Colonic mucosa (tissue), 4 donors: ENCODE data around the gene PTK6. TPM values are rescaled to one million over a fixed set of nuclear protein-coding genes. Genes with fewer than 3 reads are reported as not detected.

ENCODE experiments used
- DNase-seq: peaks from one replicate; pipeline ENCODE4 v3.0.0-alpha.2; 2020
- H3K27ac ChIP-seq: fragments of 200-600 bp; one replicate; pipeline ENCODE4 v1.8.0; 2021
- H3K27me3 ChIP-seq: fragments of 200-600 bp; one replicate; pipeline ENCODE4 v1.8.0; 2021
- H3K36me3 ChIP-seq: fragments of 200-600 bp; one replicate; pipeline ENCODE4 v1.8.0; 2021
- H3K4me1 ChIP-seq: fragments of 200-600 bp; one replicate; pipeline ENCODE4 v1.8.0; 2021; ENCODE audit warnings: mild to moderate bottlenecking
- H3K4me3 ChIP-seq: fragments of 200-600 bp; one replicate; pipeline ENCODE4 v1.8.0; 2021
- H3K9ac ChIP-seq, 2 donors: one replicate each; pipeline ENCODE4 v1.7.0; 2013; ENCODE audit warnings: control low read depth in 2 of 2, low read depth in 2 of 2, low read length in 2 of 2
- H3K9me3 ChIP-seq: fragments of 200-600 bp; one replicate; pipeline ENCODE4 v1.8.0; 2021
- CTCF ChIP-seq: fragments of 200-600 bp; IDR thresholded peaks from one replicate; pipeline ENCODE4 v1.8.0; 2022; ENCODE audit warnings: antibody characterized with exemption, mild to moderate bottlenecking
- intact Hi-C: fragments of 100-400 bp; cut with DNase I; formaldehyde crosslinking; loops from one replicate; pipeline ENCODE4 v1.14.1; 2022
- total RNA-seq, 2 donors: library from RNA; stranded (reverse); fragmentation: NEBNext Ultra II Directional in 1 of 2; extraction: Animal tissue kit (Norgen Biotek cat#: 25700) in 1 of 2; gene quantifications; one replicate each; pipeline ENCODE4 v1.2.1, GENCODE V29; 2021
- donor health status: healthy.
- donor health status: DM: no; HTN: no; CAD: no.
- donor health status: DM: no; HTN: no; CAD: no.

The PTK6 gene
- total RNA-seq, 2 donors from 2014 or later: 69.0 to 91.1 TPM

DNA sequence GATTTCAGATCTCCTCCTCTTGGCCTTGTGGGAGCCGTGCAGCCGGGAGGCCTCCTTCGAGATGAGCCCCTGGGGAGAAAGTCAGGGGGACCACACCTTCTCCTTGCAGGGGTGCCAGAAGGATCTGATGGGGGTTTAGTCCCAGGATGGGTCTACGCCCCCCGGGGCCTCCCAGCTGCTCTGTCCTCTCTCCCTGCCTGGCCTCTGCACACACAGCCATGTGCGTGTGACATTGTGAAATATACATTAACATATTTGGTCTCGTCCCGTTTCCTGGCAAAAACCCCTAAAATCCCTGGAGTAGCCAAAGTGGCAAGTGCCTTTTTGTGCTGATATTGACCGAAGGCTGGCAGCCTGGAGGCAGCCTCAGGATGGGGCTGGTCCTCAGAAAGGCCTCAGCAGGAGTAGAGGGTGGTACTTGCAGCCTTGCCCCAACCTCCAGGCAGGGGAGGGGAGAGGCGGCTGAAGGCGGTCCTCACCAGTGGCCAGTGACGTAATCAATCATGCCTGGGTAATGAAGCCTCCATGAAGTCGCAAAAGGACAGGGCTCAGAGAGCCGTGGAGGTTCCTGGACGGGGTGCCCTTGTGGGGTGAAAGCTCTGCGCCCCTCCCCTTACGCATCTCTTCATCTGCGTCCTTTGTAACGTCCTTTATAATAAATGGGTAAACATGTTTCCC, 42.0 kb upstream of the PTK6 start:
- Histone ChIP-seq H3K9me3 (no peaks in the 10 kb centered on the region), H3K36me3 (no peaks in the 10 kb centered on the region), H3K4me3 (no peak overlapping the region), H3K27me3 (no peaks in the 10 kb centered on the region), H3K4me1 (peaks cover 3% of the 10 kb centered on the region), H3K27ac (no peak overlapping the region), H3K9ac (no peak overlapping the region)
- DNase-seq: no peak
- intact Hi-C loops: no loop called here
- TF ChIP-seq CTCF: no peak

GRCh38 chr20:63578224-63579016, 41.2 kb upstream of the PTK6 start:
- Histone ChIP-seq H3K27ac (no peak overlapping the region), H3K4me1 (peaks cover 3% of the 10 kb centered on the region), H3K9ac (no peak overlapping the region), H3K27me3 (no peaks in the 10 kb centered on the region), H3K9me3 (no peaks in the 10 kb centered on the region), H3K4me3 (no peak overlapping the region), H3K36me3 (no peaks in the 10 kb centered on the region)
- TF ChIP-seq CTCF: no peak
- intact Hi-C loops: no loop called here
- DNase-seq: no peak

DNA sequence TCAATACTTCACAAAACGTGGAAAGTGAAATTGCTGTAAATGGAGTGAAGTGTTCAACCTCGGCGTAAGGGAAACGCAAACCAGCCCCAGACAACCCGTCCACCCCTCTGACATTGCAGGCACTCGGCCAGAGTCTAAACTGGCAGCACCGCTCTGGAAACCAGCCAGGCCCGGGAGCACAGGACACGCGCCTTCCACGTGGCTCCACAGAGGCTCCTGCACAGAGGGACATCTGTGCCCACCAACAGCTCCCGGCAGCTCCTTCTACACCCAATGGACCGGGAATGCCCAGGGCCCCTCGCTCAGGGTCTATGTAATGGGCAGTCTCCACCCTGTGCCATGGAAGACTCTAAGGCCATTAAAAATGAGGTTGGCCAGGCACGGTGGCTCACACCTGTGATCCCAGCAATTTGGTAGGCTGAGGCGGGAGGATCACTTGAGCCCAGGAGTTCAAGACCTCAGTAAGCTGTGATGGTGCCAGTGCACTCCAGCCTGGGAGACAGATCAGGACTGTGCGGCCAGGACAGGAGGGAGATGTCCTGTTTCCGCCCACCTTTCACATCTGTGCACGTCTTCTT, 40.2 kb upstream of the PTK6 start:
- Histone ChIP-seq H3K36me3 (no peaks in the 10 kb centered on the region), H3K4me3 (no peak overlapping the region), H3K9ac (no peak overlapping the region), H3K27ac (no peak overlapping the region), H3K4me1 (peaks cover 9% of the 10 kb centered on the region), H3K9me3 (no peaks in the 10 kb centered on the region), H3K27me3 (no peaks in the 10 kb centered on the region)
- DNase-seq: no peak
- no peak for TF ChIP-seq CTCF
- intact Hi-C loops: no loop called here

- no peak for TF ChIP-seq CTCF
- H3K9me3 ChIP-seq: no peaks in the 10 kb centered on the region
- H3K27me3 ChIP-seq: no peaks in the 10 kb centered on the region
- peaks cover 9% of the 10 kb centered on the region for H3K4me1 ChIP-seq
- H3K27ac ChIP-seq: no peak overlapping the region
- intact Hi-C loops: no loop called here
- DNase-seq: no peak
- no peak overlapping the region for H3K4me3 ChIP-seq
- H3K9ac ChIP-seq: no peak overlapping the region
- no peaks in the 10 kb centered on the region for H3K36me3 ChIP-seq
Measured at GRCh38 chr20:63576311-63576710, 39.1 kb upstream of the PTK6 start.

- Histone ChIP-seq H3K9ac (peak overlapping the region in 1 of 2 donors; percentile 78), H3K9me3 (no peaks in the 10 kb centered on the region), H3K4me1 (peaks cover 9% of the 10 kb centered on the region), H3K27me3 (no peaks in the 10 kb centered on the region), H3K27ac (no peak overlapping the region), H3K36me3 (no peaks in the 10 kb centered on the region), H3K4me3 (no peak overlapping the region)
- intact Hi-C loops: no loop called here
- TF ChIP-seq CTCF: no peak
- DNase-seq: no peak
Measured at GRCh38 chr20:63574829-63575743, 37.9 kb upstream of the PTK6 start.
